NCI-H82 treated with DMSO at 0.1 percent for 48 hours (cell line): ENCODE measurements around the gene PET100.

Experiments
- DNase-seq: peaks from one replicate; lab custom pipeline; 2025; ENCODE audit not compliant: unreplicated experiment; lab: John Stamatoyannopoulos, UW

PET100 gene

DNA sequence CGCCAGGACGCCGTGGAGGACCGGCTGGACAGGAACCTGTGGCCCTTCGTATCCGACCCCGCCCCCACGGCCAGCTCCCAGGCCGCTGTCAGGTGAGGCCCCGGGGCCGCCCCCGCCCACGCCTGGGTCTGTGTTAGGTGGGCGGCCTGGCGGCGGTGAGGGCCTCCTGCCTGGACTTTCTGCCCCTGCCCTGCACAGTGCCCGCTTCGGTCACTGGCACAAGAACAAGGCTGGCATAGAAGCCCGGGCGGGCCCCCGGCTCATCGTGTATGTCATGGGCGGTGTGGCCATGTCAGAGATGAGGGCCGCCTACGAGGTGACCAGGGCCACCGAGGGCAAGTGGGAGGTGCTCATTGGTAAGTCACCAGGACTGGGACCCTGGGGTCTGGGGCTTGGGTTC is 17.6 kb downstream of the PET100 start:
- DNase-seq, result no peak

DNA sequence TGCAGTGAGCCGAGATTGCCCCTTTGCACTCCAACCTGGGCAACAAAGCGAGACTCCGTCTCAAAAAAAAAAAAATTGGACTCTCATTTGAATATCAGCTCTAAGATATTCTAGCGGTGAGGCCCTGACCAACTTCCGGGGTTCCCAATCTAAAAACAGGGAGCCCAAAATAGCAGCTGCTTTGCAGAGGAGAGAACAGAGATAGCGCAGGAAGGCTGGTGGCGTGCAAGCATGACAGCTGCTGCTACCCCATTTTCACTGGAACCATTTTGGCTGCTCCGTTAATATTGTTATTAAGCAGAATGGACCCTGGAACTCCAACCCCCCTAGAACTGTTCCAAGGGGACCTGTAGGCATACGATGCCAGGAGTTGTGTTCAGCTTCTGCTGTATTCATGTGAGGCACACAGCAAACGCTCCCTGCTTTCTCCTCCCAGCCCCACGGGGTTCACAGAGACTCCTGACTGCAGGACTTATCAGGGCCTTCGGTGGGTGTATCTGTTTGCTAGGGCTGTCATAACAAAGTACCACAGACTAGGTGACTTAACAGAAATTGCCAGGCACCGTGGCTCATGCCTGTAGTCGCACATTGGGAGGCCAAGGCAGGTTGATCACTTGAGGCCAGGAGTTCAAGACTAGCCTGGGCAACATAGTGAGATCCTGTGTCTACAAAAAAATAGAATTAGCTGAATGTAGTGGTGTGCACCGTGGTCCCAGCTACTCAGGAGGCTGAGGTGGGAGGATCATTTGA is 18.8 kb downstream of the PET100 start:
- DNase-seq, result no peak

DNA sequence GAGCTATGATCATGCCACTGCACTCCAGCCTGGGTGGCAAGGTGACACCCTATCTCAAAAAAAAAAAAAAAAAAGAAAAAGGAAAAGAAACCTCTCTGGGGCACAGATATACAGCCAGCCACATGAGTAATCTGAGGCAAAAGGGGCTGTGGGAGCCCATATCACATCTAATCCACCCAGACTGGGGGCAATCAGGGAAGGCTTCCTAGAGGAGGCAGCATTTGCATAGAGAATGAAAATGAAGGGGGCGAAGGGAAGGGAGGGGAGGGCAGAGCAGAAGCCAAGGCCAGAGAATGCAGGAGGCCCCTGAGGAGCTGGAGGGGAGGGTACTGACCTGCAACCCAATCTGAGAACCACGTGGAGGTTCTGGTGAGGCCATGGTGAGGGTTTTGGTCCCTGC is 20.6 kb downstream of the PET100 start:
- DNase-seq, result no peak

DNA sequence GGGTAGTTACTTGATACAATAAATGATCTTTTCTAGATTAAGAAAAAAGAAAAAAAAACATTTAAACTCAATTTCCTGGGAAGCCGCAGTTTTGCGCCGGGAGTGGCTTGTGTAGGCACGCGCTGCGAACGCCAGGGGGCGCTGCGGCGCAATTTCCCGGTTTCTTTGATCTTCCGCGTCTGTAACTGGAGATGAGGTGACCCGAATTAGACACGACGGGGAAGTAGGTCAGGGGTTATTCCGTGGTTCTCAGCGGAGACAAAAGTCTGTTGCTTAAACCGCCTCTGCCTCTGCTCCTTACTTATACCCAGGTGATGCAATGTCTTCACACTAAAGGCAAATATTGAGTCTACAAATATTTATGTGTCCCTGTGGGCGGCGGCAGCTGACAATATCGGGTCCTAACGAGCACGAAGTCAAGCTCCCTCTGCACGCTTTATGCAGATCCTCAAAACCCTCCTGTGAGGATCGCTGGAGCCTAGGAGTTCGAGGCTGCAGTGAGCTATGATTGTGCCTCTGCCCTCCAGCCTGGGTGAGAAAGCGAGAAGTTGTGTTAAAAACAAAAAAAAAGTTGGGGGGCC is 22.6 kb downstream of the PET100 start:
- peak; percentile 58 for DNase-seq

DNA sequence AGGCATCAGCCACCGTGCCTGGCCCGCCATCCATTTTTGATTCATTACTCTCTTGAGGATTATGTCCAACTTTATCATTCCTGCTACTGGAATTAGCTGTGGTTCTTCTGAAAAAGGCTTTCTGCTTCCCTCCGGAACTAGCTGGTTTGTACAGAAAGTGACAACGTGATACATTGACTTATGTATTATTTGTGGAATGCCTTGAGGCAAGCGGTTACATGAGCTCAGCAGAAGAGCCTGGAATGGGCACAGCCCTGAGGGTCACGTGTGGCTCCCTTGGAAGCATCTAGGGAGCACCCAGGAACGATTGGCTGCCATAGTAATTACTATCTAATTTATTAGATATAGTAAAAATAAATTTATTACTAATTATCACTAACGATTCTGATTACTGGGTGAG is 24.8 kb downstream of the PET100 start:
- DNase-seq, result no peak

DNA sequence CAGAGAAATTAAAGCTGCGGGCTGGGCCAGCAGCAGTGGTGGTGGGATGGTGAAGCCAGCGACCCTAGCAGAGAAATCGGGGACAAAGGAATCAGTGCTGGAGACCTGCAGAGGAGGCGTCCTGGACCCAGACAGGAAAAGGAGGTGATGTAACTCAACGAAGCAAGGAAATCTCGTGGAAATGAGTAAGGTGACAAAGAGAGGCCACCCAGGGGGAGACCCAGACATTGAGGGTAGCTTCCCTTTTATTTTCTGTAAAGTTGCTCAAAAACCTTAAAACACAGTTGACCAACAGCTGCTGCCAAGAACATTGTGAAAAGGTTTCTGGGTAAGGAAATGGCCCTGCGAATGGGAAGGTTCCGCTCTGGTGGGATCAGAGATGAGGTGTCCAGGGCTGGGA is 26.0 kb downstream of the PET100 start:
- DNase-seq, result no peak

DNA sequence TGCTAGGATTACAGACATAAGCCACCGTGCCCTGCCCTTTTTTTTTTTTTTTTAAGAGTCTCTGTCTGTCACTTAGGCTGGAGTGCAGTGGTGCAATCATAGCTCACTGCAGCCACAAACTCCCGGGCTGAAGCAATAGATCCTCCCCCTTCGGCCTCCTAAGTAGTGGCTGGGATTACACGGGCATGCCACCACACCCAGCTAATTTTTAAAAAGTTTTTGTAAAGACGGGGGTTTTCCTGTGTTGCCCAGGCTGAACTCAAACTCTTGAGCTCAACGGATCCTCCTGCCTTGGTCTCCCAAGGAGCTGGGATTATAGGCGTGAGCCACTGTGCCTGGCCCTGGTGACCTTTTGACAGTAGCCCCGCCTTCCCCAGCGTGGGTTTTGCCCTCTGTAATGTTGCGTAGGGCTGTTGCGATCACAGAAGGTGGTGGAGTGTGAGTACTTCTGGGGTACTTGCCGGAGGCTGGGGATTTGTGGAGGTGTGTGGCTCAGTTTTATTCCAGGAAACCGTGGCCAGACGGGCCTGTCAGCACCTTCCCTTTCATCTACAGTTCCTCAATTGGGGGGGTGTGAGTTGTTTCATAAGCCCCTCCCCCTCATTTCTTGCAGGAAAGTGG is 27.6 kb downstream of the PET100 start:
- no peak for DNase-seq

DNA sequence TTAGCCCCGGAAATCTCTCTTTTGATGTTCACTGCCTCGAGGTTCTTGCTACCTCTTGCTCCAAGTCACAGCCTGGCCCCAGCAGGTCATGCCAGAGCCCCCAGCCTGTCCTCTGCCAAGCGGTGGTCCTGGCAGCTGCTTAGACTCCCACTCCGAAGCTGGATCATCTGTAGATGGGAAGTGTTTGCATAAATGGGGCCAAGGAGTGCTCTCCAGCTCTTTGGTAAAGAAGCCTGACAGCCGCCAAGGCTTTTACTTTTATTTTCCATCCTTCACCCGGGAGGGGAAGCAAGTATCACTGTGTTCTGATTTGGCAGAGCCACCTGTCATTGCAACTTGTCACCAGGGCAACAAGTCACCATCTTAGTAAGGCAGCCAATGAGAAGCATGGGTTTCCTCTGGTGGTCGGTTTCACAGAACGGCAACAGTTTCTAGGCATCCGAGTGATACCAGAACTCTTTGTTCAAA is 28.7 kb downstream of the PET100 start:
- no peak for DNase-seq

DNA sequence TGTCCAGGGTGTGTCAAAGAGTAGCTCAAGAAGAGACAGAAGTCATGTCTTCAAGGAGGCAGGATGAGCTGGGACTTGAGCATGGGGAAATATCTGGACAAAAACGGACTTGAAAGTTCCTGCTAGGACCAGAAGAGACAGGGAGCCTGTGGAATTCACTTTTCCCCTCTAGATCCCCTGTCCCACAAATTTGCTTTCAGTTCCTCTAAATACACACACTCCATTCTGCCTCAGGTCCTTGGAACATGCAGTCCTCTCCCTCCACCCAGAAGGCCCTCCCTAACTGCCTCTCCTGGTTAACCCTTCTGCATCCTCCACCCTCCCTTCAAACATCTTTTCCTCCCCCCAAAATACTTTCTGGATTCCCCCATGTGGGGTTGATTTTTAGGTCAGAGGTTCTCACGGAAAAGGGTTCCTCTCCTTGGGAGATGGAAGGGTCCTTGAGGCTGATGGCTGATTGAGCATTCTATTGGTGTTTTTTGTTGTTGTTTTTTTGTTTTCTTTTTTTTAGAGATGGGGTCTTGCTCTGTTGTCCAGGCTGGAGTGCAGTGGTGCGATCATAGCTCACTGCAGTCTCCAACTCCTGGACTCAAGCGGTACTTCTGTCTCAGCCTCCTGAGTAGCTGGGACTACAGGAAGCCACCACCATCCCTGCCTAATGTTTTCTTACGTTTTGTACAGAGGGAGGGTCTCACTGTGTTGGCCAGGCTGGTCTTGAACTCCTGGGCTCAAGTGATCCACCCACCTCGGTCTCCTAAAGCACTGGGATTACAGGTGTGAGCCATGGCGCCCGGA is 32.3 kb downstream of the PET100 start:
- DNase-seq, result no peak

DNA sequence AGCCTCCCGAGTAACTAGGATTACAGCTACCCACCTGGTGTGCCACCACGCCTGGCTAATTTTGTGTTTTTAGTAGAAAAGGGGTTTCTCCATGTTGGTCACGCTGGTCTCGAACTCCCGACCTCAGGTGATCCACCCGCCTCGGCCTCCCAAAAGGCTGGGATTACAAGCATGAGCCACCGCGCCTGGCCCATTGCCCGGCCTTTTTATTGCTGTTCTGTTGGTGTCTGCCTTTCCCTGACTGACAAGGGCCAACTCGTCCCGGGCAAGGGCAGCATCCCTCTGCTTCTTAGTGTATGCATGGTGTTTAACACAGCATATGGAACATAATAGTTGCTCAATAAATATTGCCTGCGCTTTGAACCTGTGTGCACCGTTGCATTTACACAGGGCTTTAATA is 33.1 kb downstream of the PET100 start:
- DNase-seq, result no peak

DNA sequence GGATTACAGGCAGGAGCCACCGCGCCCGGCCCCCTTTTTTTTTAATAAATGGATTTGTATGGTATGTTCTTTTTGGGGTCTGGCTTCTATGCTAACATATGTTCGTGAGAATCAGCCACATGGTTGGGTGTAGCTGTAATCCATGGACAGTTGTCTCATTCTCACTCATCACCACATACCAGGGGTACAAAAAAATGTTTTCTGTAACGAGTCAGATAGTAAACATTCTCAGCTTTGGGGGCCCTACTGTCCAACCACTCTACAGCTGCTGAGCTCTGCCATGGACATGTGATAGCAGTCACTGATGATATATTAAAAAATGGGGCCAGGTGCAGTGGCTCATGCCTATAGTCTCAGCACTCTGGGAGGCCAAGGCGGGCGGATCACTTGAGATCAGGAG is 34.1 kb downstream of the PET100 start:
- DNase-seq, result no peak

DNA sequence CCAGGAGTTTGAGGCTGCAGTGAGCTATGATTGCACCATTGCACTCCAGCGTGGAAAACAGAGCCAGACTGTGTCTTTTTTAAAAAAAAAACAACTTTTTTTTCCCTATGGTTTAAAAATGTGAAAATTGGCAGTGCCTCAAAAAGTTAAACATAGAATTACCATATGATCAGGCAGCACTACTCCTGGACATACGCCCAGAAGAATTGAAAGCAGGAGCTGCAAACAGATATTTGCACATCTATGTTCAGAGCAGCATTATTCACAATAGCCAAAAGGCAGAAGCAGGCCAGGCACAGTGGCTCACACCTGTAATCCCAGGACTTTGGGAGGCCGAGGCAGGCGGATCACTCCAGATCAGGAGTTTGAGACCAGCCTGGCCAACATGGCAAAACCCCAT is 35.5 kb downstream of the PET100 start:
- no peak for DNase-seq

DNA sequence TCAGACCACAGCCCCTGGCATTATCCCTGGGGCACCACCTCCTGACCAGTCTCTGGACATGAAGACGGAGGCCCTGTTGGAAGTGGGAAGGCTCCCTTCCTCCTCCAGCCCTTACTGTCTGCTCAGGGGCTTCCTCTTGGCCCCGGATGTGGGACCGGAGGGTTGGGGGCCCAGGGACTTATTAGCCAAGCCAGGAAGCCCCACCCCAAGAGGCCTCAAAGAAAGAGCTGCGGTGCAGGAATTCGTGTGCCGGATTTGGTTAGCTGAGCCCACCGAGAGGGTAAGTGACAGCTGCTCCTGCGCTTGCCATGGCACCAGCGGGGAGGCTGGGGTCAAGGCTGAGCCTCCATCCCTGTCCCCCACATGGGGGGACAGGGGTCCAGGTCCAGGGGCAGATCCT is 39.2 kb downstream of the PET100 start, which contains the start of gene RETN:
Gene RETN (plus strand): TSS at position 208 of the 400 bp plus-strand sequence. CDS start 278 bp downstream, outside the sequence.
- no peak for DNase-seq

DNA sequence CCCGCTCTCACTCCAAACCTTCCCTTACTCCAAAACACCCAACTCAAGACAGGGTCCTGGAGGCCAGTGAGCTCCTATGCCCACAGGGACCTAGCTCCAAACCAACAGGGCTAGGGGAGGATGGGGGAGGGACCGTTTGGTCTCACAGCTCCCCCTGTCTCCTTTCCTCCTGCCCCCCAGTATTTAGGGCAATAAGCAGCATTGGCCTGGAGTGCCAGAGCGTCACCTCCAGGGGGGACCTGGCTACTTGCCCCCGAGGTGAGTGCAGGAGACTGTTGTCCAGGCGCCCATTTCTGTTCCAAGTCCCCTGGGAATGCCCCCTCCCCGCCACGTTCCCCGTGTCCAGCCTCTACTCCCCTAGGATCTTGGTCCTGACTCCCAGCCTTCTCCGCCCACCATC is 40.0 kb downstream of the PET100 start:
- DNase-seq, result no peak

DNA sequence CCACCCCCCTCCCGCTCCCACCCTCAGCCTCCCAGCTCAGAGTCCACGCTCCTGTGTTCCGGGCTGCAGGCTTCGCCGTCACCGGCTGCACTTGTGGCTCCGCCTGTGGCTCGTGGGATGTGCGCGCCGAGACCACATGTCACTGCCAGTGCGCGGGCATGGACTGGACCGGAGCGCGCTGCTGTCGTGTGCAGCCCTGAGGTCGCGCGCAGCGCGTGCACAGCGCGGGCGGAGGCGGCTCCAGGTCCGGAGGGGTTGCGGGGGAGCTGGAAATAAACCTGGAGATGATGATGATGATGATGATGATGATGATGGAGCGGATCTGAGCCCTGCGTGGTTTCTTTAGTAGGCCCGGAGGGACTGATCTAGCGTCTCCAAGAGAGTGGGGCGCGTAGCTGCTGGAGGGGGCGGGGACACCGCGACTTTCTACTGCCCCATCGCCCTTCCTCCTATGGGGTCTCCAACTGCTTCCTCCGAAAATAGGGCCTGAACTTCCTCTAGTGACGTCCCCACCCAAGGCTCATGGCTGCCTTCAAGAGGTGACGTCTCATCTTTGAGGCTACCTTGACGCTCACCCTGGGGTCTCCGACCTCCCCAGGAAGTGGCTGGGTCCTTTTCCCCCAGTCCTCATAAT is 40.7 kb downstream of the PET100 start:
- no peak for DNase-seq

DNA sequence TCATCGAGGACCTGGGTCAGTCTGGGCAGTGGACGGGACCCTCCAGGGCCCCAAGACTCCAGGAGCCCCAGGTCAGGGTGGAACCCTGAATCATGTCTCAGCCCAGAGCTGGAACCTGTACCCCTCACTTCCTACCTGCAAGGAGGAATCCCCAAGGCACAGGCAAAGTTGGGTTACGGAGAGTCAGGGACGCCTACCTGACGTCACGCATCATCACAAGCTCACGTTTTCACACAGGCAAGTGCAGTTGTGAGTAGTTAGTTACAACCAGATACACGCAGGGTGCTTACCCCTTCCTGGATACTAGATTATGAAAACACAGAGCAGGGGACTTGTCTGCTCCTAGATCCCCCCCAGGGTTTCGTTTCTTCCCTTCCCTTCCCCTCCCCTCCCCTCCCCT is 41.2 kb downstream of the PET100 start:
- DNase-seq, result no peak

DNA sequence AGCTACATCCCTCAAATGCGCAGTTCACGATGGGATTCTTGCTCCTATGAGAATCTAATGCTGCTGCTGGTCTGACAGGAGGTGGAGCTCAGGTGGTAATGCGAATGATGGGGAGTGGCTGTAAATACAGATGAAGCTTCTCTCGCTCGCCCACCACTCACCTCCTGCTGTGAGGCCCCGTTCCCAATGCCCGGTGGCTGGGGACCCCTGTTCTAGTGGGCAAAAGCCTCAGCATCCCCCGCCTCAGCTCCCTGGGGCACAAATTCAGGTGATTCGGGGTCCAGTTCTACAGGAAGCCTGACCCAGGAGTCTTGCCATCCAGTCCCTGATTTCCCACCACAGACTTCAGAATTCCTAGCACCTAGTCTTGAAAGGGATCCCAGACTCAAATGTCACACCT is 42.9 kb downstream of the PET100 start:
- DNase-seq, result no peak

DNA sequence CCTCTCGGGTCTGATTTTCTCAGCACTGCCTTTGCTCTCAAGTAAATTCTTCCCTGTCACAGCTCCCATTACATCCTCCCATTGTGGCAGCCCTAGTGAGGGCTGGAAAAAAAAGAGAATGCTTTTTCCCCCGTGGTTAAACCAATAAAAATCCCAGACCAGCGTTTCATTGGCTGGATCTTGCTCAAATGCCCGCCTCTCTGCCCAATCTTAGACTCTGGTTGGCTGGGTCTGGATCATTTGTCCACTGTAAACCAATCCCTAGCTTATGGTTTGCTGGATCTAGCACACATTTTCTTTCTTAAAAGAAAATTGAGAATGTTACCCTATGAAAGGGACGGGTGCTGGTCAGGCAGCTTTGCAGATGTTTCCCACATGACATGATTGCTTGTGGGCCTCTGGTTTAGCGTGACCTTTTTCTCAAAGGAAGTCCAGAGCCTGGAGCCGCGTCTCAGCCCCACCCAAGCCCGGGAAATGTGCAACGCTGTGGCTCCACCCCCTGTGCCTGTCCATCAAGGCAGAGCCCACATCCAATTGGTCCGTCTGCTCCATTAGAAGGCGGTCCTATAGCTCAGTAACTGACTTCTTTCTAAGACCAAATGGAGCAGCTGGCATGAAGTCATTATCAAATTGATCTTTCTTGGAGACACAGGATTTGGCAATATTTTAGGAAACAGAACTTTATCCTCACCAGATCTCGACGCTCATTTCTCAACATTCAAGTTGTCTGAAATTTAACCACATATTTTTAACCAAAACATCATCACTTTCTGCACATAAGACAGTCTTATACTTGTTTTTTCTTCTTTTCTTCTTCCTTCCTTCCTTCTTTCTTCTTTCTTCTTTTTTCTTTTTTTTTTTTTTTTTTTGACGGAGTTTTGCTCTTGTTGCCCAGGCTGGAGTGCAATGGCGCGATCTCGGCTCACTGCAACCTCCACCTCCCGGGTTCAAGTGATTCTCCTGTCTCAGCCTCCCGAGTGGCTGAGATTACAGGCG is 44.7 kb downstream of the PET100 start:
- DNase-seq, result peak; percentile 57

DNA sequence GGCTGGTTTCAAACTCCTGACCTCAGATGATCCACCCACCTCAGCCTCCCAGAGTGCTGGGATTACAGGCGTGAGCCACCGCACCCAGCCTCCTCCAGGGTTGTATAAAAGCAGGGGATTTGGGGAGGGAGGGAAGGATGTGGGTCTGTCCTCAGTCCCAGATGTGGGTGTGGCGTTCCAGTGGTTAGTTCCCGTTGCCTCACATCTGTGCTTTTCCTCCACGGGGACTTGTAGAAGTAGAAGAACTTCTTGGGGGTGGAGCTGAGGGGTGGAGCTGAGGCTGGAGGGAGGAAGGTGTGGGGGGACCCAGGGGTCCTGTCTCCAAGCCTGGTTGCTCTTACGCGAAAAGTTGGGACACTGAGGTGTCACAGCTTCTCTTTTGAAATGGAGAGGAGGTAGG is 46.8 kb downstream of the PET100 start:
- DNase-seq, result no peak

DNA sequence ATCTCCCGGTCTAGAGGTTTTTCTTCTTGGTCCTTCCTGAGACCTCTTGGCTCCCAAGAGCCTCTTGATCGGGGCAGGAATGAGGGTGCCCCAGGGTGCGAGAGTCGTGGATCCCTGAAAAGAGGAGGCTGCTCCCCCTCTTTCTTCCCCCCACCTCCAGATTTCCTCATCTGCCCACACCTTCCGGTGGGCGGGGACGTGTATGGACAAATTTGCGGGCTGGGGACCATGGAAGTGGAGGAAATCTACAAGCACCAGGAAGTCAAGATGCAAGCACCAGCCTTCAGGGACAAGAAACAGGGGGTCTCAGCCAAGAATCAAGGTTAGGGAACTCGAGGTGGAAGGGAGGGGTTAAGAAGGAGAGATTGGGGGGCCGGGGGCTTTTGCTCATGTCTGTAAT is 47.3 kb downstream of the PET100 start, which contains the start of gene MCEMP1:
Gene MCEMP1 (plus strand): TSS at position 237 of the 400 bp plus-strand sequence. CDS start 31 bp downstream, at position 268.
- DNase-seq, result no peak
